Neural cell (in vitro differentiated cells): ENCODE measurements around the gene MANBA. TPM values are rescaled to one million over a fixed set of nuclear protein-coding genes. Genes with fewer than 3 reads are reported as not detected.

Experiments
- H2AFZ ChIP-seq: fragments of 200-600, 300-800 bp; sonication (generic), shearing (Covaris generic); 2 replicates; pipeline ENCODE4 v1.6.0; 2014; ENCODE audit warnings: low read depth, mild to moderate bottlenecking, antibody characterized with exemption, low read length, moderate library complexity
- H3F3A ChIP-seq: fragments of 200-600 bp; shearing (Covaris generic); 2 replicates; pipeline ENCODE4 v1.6.1; 2016; ENCODE audit warnings: mild to moderate bottlenecking, moderate library complexity, mixed read lengths, antibody characterized with exemption, low read length; ENCODE audit not compliant: insufficient read depth, poor library complexity, severe bottlenecking
- H3K27ac ChIP-seq: fragments of 200-600, 300-800 bp; sonication (generic), shearing (Covaris generic); 2 replicates; pipeline ENCODE4 v1.5.1; 2014; ENCODE audit warnings: mild to moderate bottlenecking, low read length, moderate library complexity
- H3K27me3 ChIP-seq: fragments of 300-800, 200-600 bp; sonication (generic), shearing (Covaris generic); 2 replicates; pipeline ENCODE4 v1.6.0; 2014; ENCODE audit warnings: mild to moderate bottlenecking, low read depth, low read length, moderate library complexity; ENCODE audit not compliant: insufficient read depth
- H3K36me3 ChIP-seq: fragments of 300-800, 200-600 bp; sonication (generic), shearing (Covaris generic); 2 replicates; pipeline ENCODE4 v1.5.1; 2014; ENCODE audit warnings: mild to moderate bottlenecking, antibody characterized with exemption, low read length, moderate library complexity; ENCODE audit not compliant: insufficient read depth
- H3K4me2 ChIP-seq: fragments of 300-800, 200-600 bp; sonication (generic), shearing (Covaris generic); 2 replicates; pipeline ENCODE4 v1.6.0; 2014; ENCODE audit warnings: mild to moderate bottlenecking, low read length
- H3K4me3 ChIP-seq: fragments of 300-800, 200-600 bp; sonication (generic), shearing (Covaris generic); 2 replicates; pipeline ENCODE4 v1.5.1; 2014; ENCODE audit warnings: mild to moderate bottlenecking, low read length, moderate library complexity
- H3K79me2 ChIP-seq: fragments of 200-600 bp; shearing (Covaris generic); replicated peaks from 2 replicates; pipeline ENCODE4 v1.6.0; 2014; ENCODE audit warnings: mild to moderate bottlenecking, low read length, moderate library complexity; ENCODE audit not compliant: insufficient read depth
- H3K9ac ChIP-seq: fragments of 300-800, 200-600 bp; sonication (generic), shearing (Covaris generic); 2 replicates; pipeline ENCODE4 v1.6.1; 2016; ENCODE audit warnings: mild to moderate bottlenecking, low read length, mixed read lengths
- H3K9me2 ChIP-seq: fragments of 200-600 bp; shearing (Covaris generic); 2 replicates; pipeline ENCODE4 v1.6.1; 2016; ENCODE audit warnings: mild to moderate bottlenecking, low read length, mixed read lengths; ENCODE audit not compliant: insufficient read depth
- H3K9me3 ChIP-seq: fragments of 200-600, 300-800 bp; sonication (generic), shearing (Covaris generic); 2 replicates; pipeline ENCODE4 v1.6.1; 2016; ENCODE audit warnings: mild to moderate bottlenecking, mixed run types, low read length, moderate library complexity, mixed read lengths
- H4K20me1 ChIP-seq: fragments of 200-600 bp; shearing (Covaris generic); 2 replicates; pipeline ENCODE4 v1.6.1; 2016; ENCODE audit warnings: mild to moderate bottlenecking, mixed run types; ENCODE audit not compliant: insufficient read depth
- EP300 ChIP-seq: fragments of 450-650 bp; conservative IDR thresholded peaks from 2 replicates; pipeline ENCODE4 v1.6.1; 2014; ENCODE audit warnings: antibody characterized with exemption, mild to moderate bottlenecking, moderate library complexity; ENCODE audit not compliant: poor library complexity, severe bottlenecking
- EZH2 ChIP-seq: fragments of 200-600, 300-800 bp; shearing (Covaris generic), sonication (generic); IDR thresholded peaks from 2 replicates; pipeline ENCODE4 v1.6.1; 2014; ENCODE audit warnings: antibody characterized with exemption, low read length, borderline replicate concordance, mild to moderate bottlenecking; ENCODE audit not compliant: insufficient read depth, poor library complexity, severe bottlenecking
- MXI1 ChIP-seq: fragments of 450-650 bp; conservative IDR thresholded peaks from 2 replicates; pipeline ENCODE4 v1.6.1; 2014; ENCODE audit warnings: antibody characterized with exemption, mild to moderate bottlenecking; ENCODE audit not compliant: poor library complexity, severe bottlenecking
- POLR2AphosphoS5 ChIP-seq: IDR thresholded peaks from 2 replicates; pipeline ENCODE4 v1.6.1; 2012
- RAD21 ChIP-seq: fragments of 450-650 bp; conservative IDR thresholded peaks from 2 replicates; pipeline ENCODE4 v1.6.1; 2014; ENCODE audit warnings: antibody characterized with exemption, mild to moderate bottlenecking, moderate library complexity
- SMC3 ChIP-seq: fragments of 450-650 bp; conservative IDR thresholded peaks from 2 replicates; pipeline ENCODE4 v1.6.1; 2014; ENCODE audit warnings: antibody characterized with exemption, mild to moderate bottlenecking, moderate library complexity; ENCODE audit not compliant: poor library complexity
- TAF1 ChIP-seq: IDR thresholded peaks from 2 replicates; pipeline ENCODE4 v1.6.1; 2012; ENCODE audit warnings: low read depth
- polyA plus RNA-seq: library from polyadenylated mRNA; depleted of rRNA; stranded (reverse); fragments of >200 nt; gene quantifications from 2 replicates; pipeline ENCODE4 v1.2.3, GENCODE V29; 2014
- TF ChIP-seq, protein P1 (sequence below): IDR thresholded peaks from 2 replicates; pipeline ENCODE4 v1.6.1; 2012; ENCODE audit warnings: borderline replicate concordance
- TF ChIP-seq, protein P2 (sequence below): fragments of 450-650 bp; IDR thresholded peaks from 2 replicates; pipeline ENCODE4 v1.5.1; 2014; ENCODE audit warnings: antibody characterized with exemption, mild to moderate bottlenecking, moderate library complexity; ENCODE audit not compliant: poor library complexity, severe bottlenecking

The MANBA gene
- polyA plus RNA-seq, 1 donor from 2014 or later = 43.8 TPM

DNA sequence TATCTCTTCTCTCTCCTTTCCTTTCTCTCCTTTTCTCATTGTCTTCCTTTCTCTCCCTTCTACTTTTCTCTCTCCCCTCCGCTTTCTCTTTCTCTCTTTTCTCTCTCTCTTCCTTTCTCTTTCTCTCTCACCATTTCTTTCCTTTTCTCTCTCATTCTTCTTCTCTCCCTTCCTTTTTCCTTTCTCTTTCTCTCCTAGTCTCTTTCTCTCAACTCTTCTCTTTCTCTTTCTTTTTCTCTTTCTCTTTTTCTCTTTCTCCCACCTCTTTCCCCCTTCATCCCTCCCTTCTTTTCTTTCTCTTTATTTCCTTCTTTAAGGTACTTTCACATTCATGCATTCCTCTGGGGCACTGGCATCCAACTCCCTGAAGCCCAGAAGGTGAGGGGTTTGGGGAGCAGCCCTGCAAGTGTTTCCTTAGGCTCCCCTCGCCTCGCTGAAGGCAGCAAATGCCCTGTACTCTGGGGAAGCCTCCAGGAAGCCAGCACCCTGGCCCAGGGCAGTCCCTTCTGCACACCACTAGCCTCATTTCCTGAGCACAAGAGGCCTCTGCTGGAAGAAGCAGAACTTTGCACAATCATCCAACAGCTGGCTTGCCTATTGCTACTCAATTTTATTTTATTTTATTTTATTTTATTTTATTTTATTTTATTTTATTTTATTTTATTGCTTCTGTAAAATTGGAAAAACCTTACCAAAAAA lies 135.4 kb downstream of the MANBA start:
- Histone ChIP-seq H4K20me1 (no peaks in the 10 kb centered on the region), H3K27me3 (no peaks in the 10 kb centered on the region), H3K9ac (no peak overlapping the region), H3K9me3 (no peaks in the 10 kb centered on the region), H3K79me2 (no peaks in the 10 kb centered on the region), H3K36me3 (no peaks in the 10 kb centered on the region), H3K4me2 (no peak overlapping the region), H3K4me3 (no peak overlapping the region), H3K9me2 (no peaks in the 10 kb centered on the region), H2AFZ (no peak overlapping the region), H3F3A (no peaks in the 10 kb centered on the region), H3K27ac (no peak overlapping the region)
- no peak for TF ChIP-seq MXI1
- no peak for TF ChIP-seq POLR2AphosphoS5
- TF ChIP-seq, protein P1, sequence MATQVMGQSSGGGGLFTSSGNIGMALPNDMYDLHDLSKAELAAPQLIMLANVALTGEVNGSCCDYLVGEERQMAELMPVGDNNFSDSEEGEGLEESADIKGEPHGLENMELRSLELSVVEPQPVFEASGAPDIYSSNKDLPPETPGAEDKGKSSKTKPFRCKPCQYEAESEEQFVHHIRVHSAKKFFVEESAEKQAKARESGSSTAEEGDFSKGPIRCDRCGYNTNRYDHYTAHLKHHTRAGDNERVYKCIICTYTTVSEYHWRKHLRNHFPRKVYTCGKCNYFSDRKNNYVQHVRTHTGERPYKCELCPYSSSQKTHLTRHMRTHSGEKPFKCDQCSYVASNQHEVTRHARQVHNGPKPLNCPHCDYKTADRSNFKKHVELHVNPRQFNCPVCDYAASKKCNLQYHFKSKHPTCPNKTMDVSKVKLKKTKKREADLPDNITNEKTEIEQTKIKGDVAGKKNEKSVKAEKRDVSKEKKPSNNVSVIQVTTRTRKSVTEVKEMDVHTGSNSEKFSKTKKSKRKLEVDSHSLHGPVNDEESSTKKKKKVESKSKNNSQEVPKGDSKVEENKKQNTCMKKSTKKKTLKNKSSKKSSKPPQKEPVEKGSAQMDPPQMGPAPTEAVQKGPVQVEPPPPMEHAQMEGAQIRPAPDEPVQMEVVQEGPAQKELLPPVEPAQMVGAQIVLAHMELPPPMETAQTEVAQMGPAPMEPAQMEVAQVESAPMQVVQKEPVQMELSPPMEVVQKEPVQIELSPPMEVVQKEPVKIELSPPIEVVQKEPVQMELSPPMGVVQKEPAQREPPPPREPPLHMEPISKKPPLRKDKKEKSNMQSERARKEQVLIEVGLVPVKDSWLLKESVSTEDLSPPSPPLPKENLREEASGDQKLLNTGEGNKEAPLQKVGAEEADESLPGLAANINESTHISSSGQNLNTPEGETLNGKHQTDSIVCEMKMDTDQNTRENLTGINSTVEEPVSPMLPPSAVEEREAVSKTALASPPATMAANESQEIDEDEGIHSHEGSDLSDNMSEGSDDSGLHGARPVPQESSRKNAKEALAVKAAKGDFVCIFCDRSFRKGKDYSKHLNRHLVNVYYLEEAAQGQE = no peak
- TF ChIP-seq EZH2 = no peak
- TF ChIP-seq EP300 = no peak
- TF ChIP-seq, protein P2, sequence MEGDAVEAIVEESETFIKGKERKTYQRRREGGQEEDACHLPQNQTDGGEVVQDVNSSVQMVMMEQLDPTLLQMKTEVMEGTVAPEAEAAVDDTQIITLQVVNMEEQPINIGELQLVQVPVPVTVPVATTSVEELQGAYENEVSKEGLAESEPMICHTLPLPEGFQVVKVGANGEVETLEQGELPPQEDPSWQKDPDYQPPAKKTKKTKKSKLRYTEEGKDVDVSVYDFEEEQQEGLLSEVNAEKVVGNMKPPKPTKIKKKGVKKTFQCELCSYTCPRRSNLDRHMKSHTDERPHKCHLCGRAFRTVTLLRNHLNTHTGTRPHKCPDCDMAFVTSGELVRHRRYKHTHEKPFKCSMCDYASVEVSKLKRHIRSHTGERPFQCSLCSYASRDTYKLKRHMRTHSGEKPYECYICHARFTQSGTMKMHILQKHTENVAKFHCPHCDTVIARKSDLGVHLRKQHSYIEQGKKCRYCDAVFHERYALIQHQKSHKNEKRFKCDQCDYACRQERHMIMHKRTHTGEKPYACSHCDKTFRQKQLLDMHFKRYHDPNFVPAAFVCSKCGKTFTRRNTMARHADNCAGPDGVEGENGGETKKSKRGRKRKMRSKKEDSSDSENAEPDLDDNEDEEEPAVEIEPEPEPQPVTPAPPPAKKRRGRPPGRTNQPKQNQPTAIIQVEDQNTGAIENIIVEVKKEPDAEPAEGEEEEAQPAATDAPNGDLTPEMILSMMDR = no peak
- no peak for TF ChIP-seq TAF1
- TF ChIP-seq SMC3 = no peak
- no peak for TF ChIP-seq RAD21

DNA sequence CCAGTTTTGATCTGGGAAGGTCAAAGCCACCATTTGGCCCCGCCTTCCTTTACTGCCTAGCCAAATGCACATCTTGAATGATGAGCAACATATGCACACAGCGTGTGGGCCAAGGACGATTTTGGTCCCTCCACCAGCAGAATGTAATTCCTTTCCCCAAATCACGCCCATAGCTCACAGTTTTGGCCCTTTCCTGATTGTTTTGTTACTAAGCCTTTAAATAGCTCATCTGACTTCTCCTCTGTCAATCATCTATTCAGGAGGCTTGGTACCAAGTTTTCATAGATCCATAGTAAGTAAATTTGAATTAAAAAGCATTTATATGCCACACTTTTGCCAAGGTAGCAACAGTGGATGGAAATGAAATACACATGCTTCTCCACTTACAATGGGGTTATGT lies 136.3 kb downstream of the MANBA start:
- TF ChIP-seq MXI1 = no peak
- no peak for TF ChIP-seq RAD21
- no peak for TF ChIP-seq EZH2
- TF ChIP-seq, protein P2 = no peak
- TF ChIP-seq, protein P1 = no peak
- no peak for TF ChIP-seq TAF1
- TF ChIP-seq SMC3 = no peak
- TF ChIP-seq EP300 = no peak
- no peak for TF ChIP-seq POLR2AphosphoS5
- H3K9ac ChIP-seq = no peak overlapping the region
- H3K27me3 ChIP-seq = no peaks in the 10 kb centered on the region
- no peaks in the 10 kb centered on the region for H3F3A ChIP-seq
- no peaks in the 10 kb centered on the region for H3K79me2 ChIP-seq
- H4K20me1 ChIP-seq = no peaks in the 10 kb centered on the region
- no peaks in the 10 kb centered on the region for H3K9me3 ChIP-seq
- H3K27ac ChIP-seq = no peak overlapping the region
- no peak overlapping the region for H3K4me2 ChIP-seq
- H3K4me3 ChIP-seq = no peak overlapping the region
- no peaks in the 10 kb centered on the region for H3K9me2 ChIP-seq
- H3K36me3 ChIP-seq = no peaks in the 10 kb centered on the region
- H2AFZ ChIP-seq = no peak overlapping the region
